ENCODE results near the gene MAST4.

DNA sequence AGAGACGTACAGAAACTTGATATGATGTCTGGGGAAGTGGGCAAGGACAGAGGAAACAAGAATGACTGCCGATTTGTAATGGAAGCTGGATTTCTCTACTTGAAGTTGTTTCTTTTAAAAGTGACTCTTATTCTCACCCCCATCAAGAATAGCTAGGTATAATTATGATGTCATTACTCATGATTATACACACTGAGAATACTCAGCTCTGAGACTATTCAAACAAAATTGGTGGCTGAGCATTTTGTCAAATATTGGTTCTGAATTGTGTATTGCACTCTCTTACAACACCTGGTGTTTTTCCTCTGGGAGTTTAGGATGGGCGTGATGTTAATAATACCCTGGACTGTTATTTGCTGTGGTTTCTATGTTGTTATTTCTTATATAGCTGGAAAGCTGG is 46.3 kb downstream of the MAST4 start:
- TF ChIP-seq POLR2AphosphoS5 (IDR thresholded peaks at IDR 0.05; ENCODE audit: low read depth) (no peak), CTCF (IDR thresholded peaks at IDR 0.05; ENCODE audit: insufficient read depth, low read length) (no peak)
- TF ChIP-seq, protein P1, sequence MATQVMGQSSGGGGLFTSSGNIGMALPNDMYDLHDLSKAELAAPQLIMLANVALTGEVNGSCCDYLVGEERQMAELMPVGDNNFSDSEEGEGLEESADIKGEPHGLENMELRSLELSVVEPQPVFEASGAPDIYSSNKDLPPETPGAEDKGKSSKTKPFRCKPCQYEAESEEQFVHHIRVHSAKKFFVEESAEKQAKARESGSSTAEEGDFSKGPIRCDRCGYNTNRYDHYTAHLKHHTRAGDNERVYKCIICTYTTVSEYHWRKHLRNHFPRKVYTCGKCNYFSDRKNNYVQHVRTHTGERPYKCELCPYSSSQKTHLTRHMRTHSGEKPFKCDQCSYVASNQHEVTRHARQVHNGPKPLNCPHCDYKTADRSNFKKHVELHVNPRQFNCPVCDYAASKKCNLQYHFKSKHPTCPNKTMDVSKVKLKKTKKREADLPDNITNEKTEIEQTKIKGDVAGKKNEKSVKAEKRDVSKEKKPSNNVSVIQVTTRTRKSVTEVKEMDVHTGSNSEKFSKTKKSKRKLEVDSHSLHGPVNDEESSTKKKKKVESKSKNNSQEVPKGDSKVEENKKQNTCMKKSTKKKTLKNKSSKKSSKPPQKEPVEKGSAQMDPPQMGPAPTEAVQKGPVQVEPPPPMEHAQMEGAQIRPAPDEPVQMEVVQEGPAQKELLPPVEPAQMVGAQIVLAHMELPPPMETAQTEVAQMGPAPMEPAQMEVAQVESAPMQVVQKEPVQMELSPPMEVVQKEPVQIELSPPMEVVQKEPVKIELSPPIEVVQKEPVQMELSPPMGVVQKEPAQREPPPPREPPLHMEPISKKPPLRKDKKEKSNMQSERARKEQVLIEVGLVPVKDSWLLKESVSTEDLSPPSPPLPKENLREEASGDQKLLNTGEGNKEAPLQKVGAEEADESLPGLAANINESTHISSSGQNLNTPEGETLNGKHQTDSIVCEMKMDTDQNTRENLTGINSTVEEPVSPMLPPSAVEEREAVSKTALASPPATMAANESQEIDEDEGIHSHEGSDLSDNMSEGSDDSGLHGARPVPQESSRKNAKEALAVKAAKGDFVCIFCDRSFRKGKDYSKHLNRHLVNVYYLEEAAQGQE (IDR thresholded peaks at IDR 0.05; ENCODE audit: insufficient replicate concordance, low read depth) = no peak
